Keratinocyte (primary cell): ENCODE results near the gene RBAK.

ENCODE experiments used
- EZH2 ChIP-seq: IDR thresholded peaks from one replicate; pipeline ENCODE4 v1.6.1; 2012; ENCODE audit warnings: inconsistent platforms, mild to moderate bottlenecking, low read length, moderate library complexity
- TF ChIP-seq, protein P1 (sequence below), 3 experiments: IDR thresholded peaks in 1 of 3; conservative IDR thresholded peaks in 1 of 3; optimal IDR thresholded peaks in 1 of 3; 2 replicates in 2 of 3; 3 replicates in 1 of 3; pipeline versions ENCODE3 to v1.5.1; 2011; ENCODE audit warnings: low read length in 3 of 3, mild to moderate bottlenecking in 3 of 3, moderate library complexity in 2 of 3, control low read depth in 1 of 3, inconsistent platforms in 1 of 3; ENCODE audit not compliant: insufficient read depth in 2 of 3; ENCODE audit errors: extremely low read depth in 1 of 3

- TF ChIP-seq EZH2: no peak
- TF ChIP-seq, protein P1, sequence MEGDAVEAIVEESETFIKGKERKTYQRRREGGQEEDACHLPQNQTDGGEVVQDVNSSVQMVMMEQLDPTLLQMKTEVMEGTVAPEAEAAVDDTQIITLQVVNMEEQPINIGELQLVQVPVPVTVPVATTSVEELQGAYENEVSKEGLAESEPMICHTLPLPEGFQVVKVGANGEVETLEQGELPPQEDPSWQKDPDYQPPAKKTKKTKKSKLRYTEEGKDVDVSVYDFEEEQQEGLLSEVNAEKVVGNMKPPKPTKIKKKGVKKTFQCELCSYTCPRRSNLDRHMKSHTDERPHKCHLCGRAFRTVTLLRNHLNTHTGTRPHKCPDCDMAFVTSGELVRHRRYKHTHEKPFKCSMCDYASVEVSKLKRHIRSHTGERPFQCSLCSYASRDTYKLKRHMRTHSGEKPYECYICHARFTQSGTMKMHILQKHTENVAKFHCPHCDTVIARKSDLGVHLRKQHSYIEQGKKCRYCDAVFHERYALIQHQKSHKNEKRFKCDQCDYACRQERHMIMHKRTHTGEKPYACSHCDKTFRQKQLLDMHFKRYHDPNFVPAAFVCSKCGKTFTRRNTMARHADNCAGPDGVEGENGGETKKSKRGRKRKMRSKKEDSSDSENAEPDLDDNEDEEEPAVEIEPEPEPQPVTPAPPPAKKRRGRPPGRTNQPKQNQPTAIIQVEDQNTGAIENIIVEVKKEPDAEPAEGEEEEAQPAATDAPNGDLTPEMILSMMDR (optimal IDR thresholded peaks at IDR 0.05 in 1 of 3, IDR thresholded peaks at IDR 0.05 in 1 of 3, conservative IDR thresholded peaks at IDR 0.05 in 1 of 3; ENCODE audit: extremely low read depth in 1 of 3, insufficient read depth in 2 of 3, low read length in 3 of 3): no peak
These were observed 46.2 kb upstream of the RBAK start for GRCh38 chr7:4999369-4999950.
